ENCODE results near the gene LDB2. TPM values are rescaled to one million over a fixed set of nuclear protein-coding genes. Genes with fewer than 3 reads are reported as not detected.

LDB2 gene
- total RNA-seq, 1 experiment from 2014 or later, result not detected

GRCh38 chr4:16869594-16870245, 28.7 kb downstream of the LDB2 start:
- Histone ChIP-seq H3K79me2 (ENCODE audit: low read length) (no peaks in the 10 kb centered on the region), H3K4me1 (ENCODE audit: low read length) (no peaks in the 10 kb centered on the region)

GRCh38 chr4:16868674-16869073, 29.8 kb downstream of the LDB2 start:
- H3K36me3 ChIP-seq (ENCODE audit: insufficient read depth, low read length), result no peaks in the 10 kb centered on the region
- no peak overlapping the region for H2AFZ ChIP-seq (ENCODE audit: low read length)
- no peaks in the 10 kb centered on the region for H3K9me3 ChIP-seq (ENCODE audit: low read length)
- no peaks in the 10 kb centered on the region for H3K79me2 ChIP-seq (ENCODE audit: low read length)
- no peak overlapping the region for H3K4me3 ChIP-seq (ENCODE audit: low read length)
- H3K9ac ChIP-seq (ENCODE audit: low read length), result no peak overlapping the region
- H3K4me1 ChIP-seq (ENCODE audit: low read length), result no peaks in the 10 kb centered on the region
- H3K9me2 ChIP-seq (replicated peaks; ENCODE audit: insufficient read depth, low read length), result no peaks in the 10 kb centered on the region
- no peak overlapping the region for H3K4me2 ChIP-seq (ENCODE audit: low read depth, low read length, poor library complexity, severe bottlenecking)
- H4K20me1 ChIP-seq (ENCODE audit: insufficient read depth, low read depth, low read length), result no peaks in the 10 kb centered on the region
- 0 out of 2 replicates have a peak, but pooled peaks cover 3% of the 10 kb centered on the region for H3K27me3 ChIP-seq (ENCODE audit: low read length)
- no peak for DNase-seq
- no peak overlapping the region for H3K27ac ChIP-seq (ENCODE audit: low read length)

More at GRCh38 chr4:16869594-16870245, 28.7 kb downstream of the LDB2 start:
- Histone ChIP-seq H3K9ac (ENCODE audit: low read length) (no peak overlapping the region), H3K27me3 (ENCODE audit: low read length) (0 out of 2 replicates have a peak, but pooled peaks cover 3% of the 10 kb centered on the region), H2AFZ (ENCODE audit: low read length) (no peak overlapping the region), H4K20me1 (ENCODE audit: insufficient read depth, low read depth, low read length) (no peaks in the 10 kb centered on the region), H3K9me3 (ENCODE audit: low read length) (no peaks in the 10 kb centered on the region), H3K9me2 (replicated peaks; ENCODE audit: insufficient read depth, low read length) (no peaks in the 10 kb centered on the region), H3K36me3 (ENCODE audit: insufficient read depth, low read length) (no peaks in the 10 kb centered on the region), H3K4me3 (ENCODE audit: low read length) (no peak overlapping the region), H3K4me2 (ENCODE audit: low read depth, low read length, poor library complexity, severe bottlenecking) (no peak overlapping the region), H3K27ac (ENCODE audit: low read length) (no peak overlapping the region)
- no peak for DNase-seq

GRCh38 chr4:16867827-16868226, 30.6 kb downstream of the LDB2 start:
- Histone ChIP-seq H2AFZ (ENCODE audit: low read length) (no peak overlapping the region), H3K79me2 (ENCODE audit: low read length) (no peaks in the 10 kb centered on the region), H3K4me3 (ENCODE audit: low read length) (no peak overlapping the region), H3K36me3 (ENCODE audit: insufficient read depth, low read length) (no peaks in the 10 kb centered on the region), H3K4me2 (ENCODE audit: low read depth, low read length, poor library complexity, severe bottlenecking) (no peak overlapping the region), H3K4me1 (ENCODE audit: low read length) (no peaks in the 10 kb centered on the region), H4K20me1 (ENCODE audit: insufficient read depth, low read depth, low read length) (no peaks in the 10 kb centered on the region), H3K9me3 (ENCODE audit: low read length) (no peaks in the 10 kb centered on the region), H3K27me3 (ENCODE audit: low read length) (0 out of 2 replicates have a peak, but pooled peaks cover 3% of the 10 kb centered on the region), H3K9me2 (replicated peaks; ENCODE audit: insufficient read depth, low read length) (no peaks in the 10 kb centered on the region), H3K27ac (ENCODE audit: low read length) (no peak overlapping the region), H3K9ac (ENCODE audit: low read length) (no peak overlapping the region)
- no peak for DNase-seq

- Histone ChIP-seq H4K20me1 (ENCODE audit: insufficient read depth, low read depth, low read length) (no peaks in the 10 kb centered on the region), H3K36me3 (ENCODE audit: insufficient read depth, low read length) (no peaks in the 10 kb centered on the region), H3K4me1 (ENCODE audit: low read length) (no peaks in the 10 kb centered on the region), H3K27me3 (ENCODE audit: low read length) (0 out of 2 replicates have a peak, but pooled peaks cover 3% of the 10 kb centered on the region), H3K9ac (ENCODE audit: low read length) (no peak overlapping the region), H3K9me3 (ENCODE audit: low read length) (no peaks in the 10 kb centered on the region), H3K4me3 (ENCODE audit: low read length) (no peak overlapping the region), H3K79me2 (ENCODE audit: low read length) (no peaks in the 10 kb centered on the region), H2AFZ (ENCODE audit: low read length) (no peak overlapping the region), H3K9me2 (replicated peaks; ENCODE audit: insufficient read depth, low read length) (no peaks in the 10 kb centered on the region), H3K4me2 (ENCODE audit: low read depth, low read length, poor library complexity, severe bottlenecking) (no peak overlapping the region), H3K27ac (ENCODE audit: low read length) (no peak overlapping the region)
- no peak for DNase-seq
Observed at GRCh38 chr4:16866974-16867373, 31.5 kb downstream of the LDB2 start.

GRCh38 chr4:16865897-16866283, 32.6 kb downstream of the LDB2 start:
- no peaks in the 10 kb centered on the region for H3K9me3 ChIP-seq (ENCODE audit: low read length)
- H3K4me2 ChIP-seq (ENCODE audit: low read depth, low read length, poor library complexity, severe bottlenecking), result no peak overlapping the region
- H3K4me1 ChIP-seq (ENCODE audit: low read length), result no peaks in the 10 kb centered on the region
- H3K27me3 ChIP-seq (ENCODE audit: low read length), result 0 out of 2 replicates have a peak, but pooled peaks cover 3% of the 10 kb centered on the region
- H3K36me3 ChIP-seq (ENCODE audit: insufficient read depth, low read length), result no peaks in the 10 kb centered on the region
- H3K79me2 ChIP-seq (ENCODE audit: low read length), result no peaks in the 10 kb centered on the region
- H3K27ac ChIP-seq (ENCODE audit: low read length), result no peak overlapping the region
- DNase-seq, result no peak
- no peak overlapping the region for H3K4me3 ChIP-seq (ENCODE audit: low read length)
- H4K20me1 ChIP-seq (ENCODE audit: insufficient read depth, low read depth, low read length), result no peaks in the 10 kb centered on the region
- no peak overlapping the region for H2AFZ ChIP-seq (ENCODE audit: low read length)
- H3K9ac ChIP-seq (ENCODE audit: low read length), result no peak overlapping the region
- H3K9me2 ChIP-seq (replicated peaks; ENCODE audit: insufficient read depth, low read length), result no peaks in the 10 kb centered on the region

- DNase-seq, result no peak
- no peak overlapping the region for H2AFZ ChIP-seq (ENCODE audit: low read length)
- H3K27ac ChIP-seq (ENCODE audit: low read length), result no peak overlapping the region
- H3K36me3 ChIP-seq (ENCODE audit: insufficient read depth, low read length), result no peaks in the 10 kb centered on the region
- no peaks in the 10 kb centered on the region for H3K79me2 ChIP-seq (ENCODE audit: low read length)
- H3K9me3 ChIP-seq (ENCODE audit: low read length), result no peaks in the 10 kb centered on the region
- no peaks in the 10 kb centered on the region for H3K9me2 ChIP-seq (replicated peaks; ENCODE audit: insufficient read depth, low read length)
- H4K20me1 ChIP-seq (ENCODE audit: insufficient read depth, low read depth, low read length), result no peaks in the 10 kb centered on the region
- no peaks in the 10 kb centered on the region for H3K4me1 ChIP-seq (ENCODE audit: low read length)
- 0 out of 2 replicates have a peak, but pooled peaks cover 3% of the 10 kb centered on the region for H3K27me3 ChIP-seq (ENCODE audit: low read length)
- H3K4me3 ChIP-seq (ENCODE audit: low read length), result no peak overlapping the region
- no peak overlapping the region for H3K9ac ChIP-seq (ENCODE audit: low read length)
- no peak overlapping the region for H3K4me2 ChIP-seq (ENCODE audit: low read depth, low read length, poor library complexity, severe bottlenecking)
Observed at GRCh38 chr4:16865209-16865896, 33.1 kb downstream of the LDB2 start.

GRCh38 chr4:16864199-16864598, 34.2 kb downstream of the LDB2 start:
- no peaks in the 10 kb centered on the region for H3K9me3 ChIP-seq (ENCODE audit: low read length)
- no peaks in the 10 kb centered on the region for H3K4me1 ChIP-seq (ENCODE audit: low read length)

GRCh38 chr4:16862697-16863096, 35.7 kb downstream of the LDB2 start:
- Histone ChIP-seq H4K20me1 (ENCODE audit: insufficient read depth, low read depth, low read length) (no peaks in the 10 kb centered on the region), H3K9ac (ENCODE audit: low read length) (no peak overlapping the region)

More at GRCh38 chr4:16864199-16864598, 34.2 kb downstream of the LDB2 start:
- Histone ChIP-seq H3K9ac (ENCODE audit: low read length) (no peak overlapping the region), H2AFZ (ENCODE audit: low read length) (no peak overlapping the region), H3K27me3 (ENCODE audit: low read length) (no peaks in the 10 kb centered on the region), H3K36me3 (ENCODE audit: insufficient read depth, low read length) (no peaks in the 10 kb centered on the region), H3K4me3 (ENCODE audit: low read length) (no peak overlapping the region), H3K4me2 (ENCODE audit: low read depth, low read length, poor library complexity, severe bottlenecking) (no peak overlapping the region), H4K20me1 (ENCODE audit: insufficient read depth, low read depth, low read length) (no peaks in the 10 kb centered on the region), H3K9me2 (replicated peaks; ENCODE audit: insufficient read depth, low read length) (no peaks in the 10 kb centered on the region), H3K27ac (ENCODE audit: low read length) (no peak overlapping the region), H3K79me2 (ENCODE audit: low read length) (no peaks in the 10 kb centered on the region)
- no peak for DNase-seq

More at GRCh38 chr4:16862697-16863096, 35.7 kb downstream of the LDB2 start:
- Histone ChIP-seq H3K9me3 (ENCODE audit: low read length) (no peaks in the 10 kb centered on the region), H3K27me3 (ENCODE audit: low read length) (no peaks in the 10 kb centered on the region), H3K4me3 (ENCODE audit: low read length) (no peak overlapping the region), H3K79me2 (ENCODE audit: low read length) (no peaks in the 10 kb centered on the region), H3K36me3 (ENCODE audit: insufficient read depth, low read length) (no peaks in the 10 kb centered on the region), H3K27ac (ENCODE audit: low read length) (no peak overlapping the region), H3K4me2 (ENCODE audit: low read depth, low read length, poor library complexity, severe bottlenecking) (no peak overlapping the region), H3K9me2 (replicated peaks; ENCODE audit: insufficient read depth, low read length) (no peaks in the 10 kb centered on the region), H3K4me1 (ENCODE audit: low read length) (no peaks in the 10 kb centered on the region), H2AFZ (ENCODE audit: low read length) (no peak overlapping the region)
- no peak for DNase-seq
